HG03457 (cell line): ENCODE results near the gene RAB3IL1.
"Not testable (repeated sequence)": the region's sequence is repeated elsewhere in the genome, so short reads cannot be mapped to it uniquely, and the experiment has no call there.

Experiments used
- ATAC-seq: cut with Tn5 transposase; IDR thresholded peaks from one replicate; pipeline ENCODE4 v1.9.1; 2021; ENCODE audit warnings: moderate number of reproducible peaks; ENCODE audit not compliant: unreplicated experiment

RAB3IL1 gene

GRCh38 chr11:61953632-61954031 is 36.3 kb upstream of the RAB3IL1 start:
- ATAC-seq: not testable (repeated sequence)

DNA sequence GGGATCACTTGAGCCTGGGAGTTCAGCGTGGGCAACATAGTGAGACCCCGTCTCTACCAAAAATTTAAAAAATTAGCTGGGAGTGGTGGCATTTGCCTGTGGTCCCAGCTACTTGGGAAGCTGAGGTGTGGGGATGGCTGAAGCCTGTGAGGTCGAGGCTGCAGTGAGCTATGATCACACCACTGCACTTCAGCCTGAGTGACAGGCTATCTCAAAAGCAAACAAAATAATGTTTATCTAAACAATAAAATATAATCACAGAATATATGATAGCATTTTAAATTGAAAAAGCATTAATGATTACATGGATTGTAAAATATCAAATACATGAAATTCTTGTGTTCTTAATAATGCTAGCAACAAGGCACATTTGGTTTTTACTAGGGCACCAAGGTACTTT is 35.5 kb upstream of the RAB3IL1 start:
- ATAC-seq: no peak

DNA sequence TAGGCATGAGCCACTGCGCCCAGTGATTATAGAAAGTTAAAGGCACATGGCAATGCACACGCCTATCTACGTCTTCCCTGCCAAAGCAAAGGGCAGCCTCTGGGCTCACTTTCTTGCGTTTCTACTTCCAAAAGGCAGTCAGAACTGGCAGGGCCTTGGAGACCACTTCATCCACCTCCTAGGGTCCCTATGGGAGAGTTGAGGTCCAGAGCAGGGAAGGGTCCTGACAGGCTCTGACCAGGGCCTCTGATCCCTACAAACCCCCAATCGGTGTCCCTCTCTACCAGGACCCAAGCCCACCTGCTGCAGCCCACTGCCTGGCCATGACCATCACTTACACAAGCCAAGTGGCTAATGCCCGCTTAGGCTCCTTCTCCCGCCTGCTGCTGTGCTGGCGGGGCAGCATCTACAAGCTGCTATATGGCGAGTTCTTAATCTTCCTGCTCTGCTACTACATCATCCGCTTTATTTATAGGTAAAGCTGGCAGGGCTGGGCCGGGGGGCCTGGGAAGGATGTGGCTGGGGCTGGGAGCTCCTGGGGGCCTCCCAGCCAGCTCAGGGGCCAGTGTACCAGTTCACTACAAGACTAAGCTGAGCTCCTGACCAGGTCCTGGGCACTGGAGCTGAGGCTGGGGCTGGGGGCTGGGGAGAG is 34.2 kb upstream of the RAB3IL1 start:
- ATAC-seq: no peak

GRCh38 chr11:61950035-61950547 is 32.7 kb upstream of the RAB3IL1 start, which contains the start of gene BEST1:
Gene BEST1, plus strand, starts transcription at chr11:61950351. Its CDS starts 1,456 bp downstream, at chr11:61951807.
- ATAC-seq: no peak

- no peak for ATAC-seq
These were observed 32.0 kb upstream of the RAB3IL1 start for GRCh38 chr11:61949169-61950034.

DNA sequence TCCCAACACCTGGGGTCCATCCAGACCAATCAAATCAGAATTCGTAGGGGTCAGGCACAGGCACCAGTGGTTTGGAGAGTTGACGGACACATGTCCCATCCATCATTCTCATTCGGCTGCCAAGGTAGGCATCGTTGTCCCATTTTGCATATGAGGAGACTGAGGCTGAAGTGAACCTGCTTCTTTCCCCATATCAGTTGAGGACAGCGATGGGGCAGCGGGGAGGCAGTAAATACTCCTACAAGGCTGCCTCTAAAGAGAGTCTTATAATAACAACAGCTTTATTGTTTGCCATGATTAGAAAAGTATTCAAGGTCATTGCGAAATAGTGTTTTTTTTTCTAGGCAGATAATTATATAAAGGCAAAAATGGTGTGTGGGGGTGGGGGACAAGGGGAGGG is 31.1 kb upstream of the RAB3IL1 start:
- ATAC-seq: no peak

DNA sequence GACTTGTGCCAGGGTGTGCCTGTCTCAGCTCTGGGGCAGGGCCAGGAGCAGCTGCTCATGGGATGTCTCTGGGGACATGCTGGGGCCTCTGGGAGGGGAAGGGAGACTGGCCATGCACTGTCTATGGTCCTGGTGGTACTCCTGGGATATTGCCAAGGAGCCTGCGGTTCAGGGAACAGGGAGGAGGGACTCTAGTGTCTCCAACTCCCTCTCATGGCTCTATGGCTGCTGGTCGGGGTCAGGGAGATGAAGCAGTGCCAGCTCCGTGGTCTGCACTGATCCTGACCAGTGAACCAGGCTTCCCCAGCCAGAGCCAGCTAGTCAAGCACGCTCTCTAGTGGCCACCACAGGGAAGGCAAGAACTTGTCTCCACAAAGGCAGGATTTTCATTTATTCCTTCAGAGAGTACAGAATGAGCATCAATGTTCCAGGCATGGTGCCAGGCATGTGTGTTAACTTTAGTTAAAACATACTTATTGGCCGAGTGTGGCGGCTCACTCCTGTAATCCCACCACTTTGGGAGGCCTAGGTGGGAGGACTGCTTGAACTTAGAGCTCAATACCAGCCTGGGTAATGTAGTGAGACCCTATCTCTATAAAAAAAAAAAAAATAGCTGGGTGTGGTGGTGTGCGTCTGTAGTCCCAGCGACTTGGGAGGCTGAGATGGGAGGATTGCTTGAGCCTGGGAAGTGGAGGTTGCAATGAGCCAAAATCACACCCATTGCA is 30.3 kb upstream of the RAB3IL1 start:
- ATAC-seq: no peak

DNA sequence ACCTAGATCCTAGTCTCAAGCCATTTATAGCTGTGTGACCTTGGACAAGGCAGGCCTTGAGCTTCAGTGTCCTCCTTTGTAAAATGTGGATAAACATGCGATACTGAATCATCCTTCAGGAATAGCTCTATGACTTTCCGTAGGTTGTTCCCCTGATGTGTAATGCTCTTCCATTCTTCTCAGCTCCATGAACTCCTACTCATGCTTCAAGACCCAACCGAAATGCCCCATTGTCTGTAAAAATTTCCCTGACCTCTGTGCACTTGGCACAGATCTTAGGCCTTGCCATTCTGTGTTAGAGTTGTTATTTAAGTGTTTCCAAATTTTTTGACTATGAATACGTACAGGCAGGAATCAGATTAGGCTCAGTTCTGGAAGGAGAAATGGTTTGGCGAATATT is 29.5 kb upstream of the RAB3IL1 start:
- no peak for ATAC-seq

GRCh38 chr11:61945191-61945590 is 27.8 kb upstream of the RAB3IL1 start:
- no peak for ATAC-seq

DNA sequence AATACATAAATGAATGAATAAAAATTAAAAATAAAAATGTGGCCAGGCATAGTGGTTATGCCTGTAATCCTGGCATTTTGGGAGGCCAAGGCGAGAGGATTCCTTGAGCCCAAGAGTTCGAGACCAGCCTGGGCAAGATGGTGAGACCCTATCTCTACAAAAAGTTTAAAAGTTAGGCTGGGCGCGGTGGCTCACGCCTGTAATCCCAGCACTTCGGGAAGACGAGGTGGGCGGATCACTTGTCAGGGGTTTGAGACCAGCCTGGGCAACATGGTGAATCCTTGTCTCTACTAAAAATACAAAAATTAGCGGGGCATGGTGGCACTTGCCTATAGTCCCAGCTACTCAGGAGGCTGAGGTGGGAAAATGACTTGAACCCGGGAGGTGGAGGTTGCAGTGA is 23.1 kb upstream of the RAB3IL1 start:
- ATAC-seq: no peak

- no peak for ATAC-seq
These were observed 18.5 kb upstream of the RAB3IL1 start for GRCh38 chr11:61935861-61936260.

DNA sequence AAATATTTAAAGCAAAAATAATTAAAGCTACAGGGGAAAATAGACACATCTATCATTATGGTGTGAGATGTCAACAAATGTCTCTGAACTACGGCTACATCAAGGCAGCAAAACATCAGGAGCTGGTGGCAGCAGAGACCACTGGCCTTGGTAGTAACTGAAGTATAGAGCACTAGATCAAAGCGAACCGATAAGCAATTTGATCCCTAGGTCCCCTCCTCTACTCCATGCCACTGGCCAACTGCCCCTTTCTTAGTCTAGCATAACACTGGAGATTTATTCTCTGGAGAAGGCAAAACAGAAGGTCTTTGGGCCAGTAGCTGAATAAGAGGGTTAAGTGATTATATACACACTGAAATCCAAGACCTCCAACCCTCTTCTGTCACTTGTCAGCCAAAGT is 13.6 kb upstream of the RAB3IL1 start:
- ATAC-seq: no peak

DNA sequence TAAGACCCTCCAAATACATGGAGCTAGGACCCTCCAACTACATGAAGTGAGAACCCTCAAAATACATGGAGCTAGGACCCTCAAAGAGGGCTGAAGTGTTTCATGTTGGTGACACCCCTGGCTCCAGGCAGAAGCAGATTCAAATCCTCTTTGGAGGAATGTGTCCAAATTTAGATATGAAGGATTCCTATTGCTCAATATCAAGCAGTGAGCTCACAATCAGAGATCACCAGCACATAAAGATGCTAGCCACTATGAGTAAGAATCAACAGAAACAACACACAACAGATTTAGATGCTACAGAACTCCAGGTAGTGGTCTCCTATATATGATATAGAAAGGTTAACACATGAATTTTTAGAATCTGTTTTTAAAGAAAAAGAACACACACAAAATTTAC is 11.2 kb upstream of the RAB3IL1 start:
- no peak for ATAC-seq

DNA sequence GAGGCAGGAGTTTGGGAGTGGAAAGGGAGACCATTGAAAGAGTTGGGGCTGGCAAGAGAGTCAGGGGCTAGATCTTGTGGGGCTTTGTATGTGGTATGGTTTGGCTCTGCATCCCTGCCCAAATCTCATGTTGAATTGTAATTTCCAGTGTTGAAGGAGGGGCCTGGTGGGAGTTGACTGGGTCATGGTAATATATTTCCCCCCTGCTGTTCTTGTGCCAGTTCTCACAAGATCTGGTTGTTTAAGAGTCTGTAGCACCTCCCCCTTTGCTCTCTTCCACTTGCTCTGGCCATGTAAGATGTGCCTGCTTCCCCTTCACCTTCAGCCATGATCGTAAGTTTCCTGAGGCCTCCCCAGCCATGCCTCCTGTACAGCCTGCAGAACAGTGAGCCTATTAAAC is 10.1 kb upstream of the RAB3IL1 start:
- no peak for ATAC-seq

- ATAC-seq: no peak
These were observed 8.9 kb upstream of the RAB3IL1 start for GRCh38 chr11:61926235-61926634.

- ATAC-seq: no peak
These were observed 8.4 kb upstream of the RAB3IL1 start for GRCh38 chr11:61925736-61926135.

GRCh38 chr11:61924064-61924455 is 6.7 kb upstream of the RAB3IL1 start:
- no peak for ATAC-seq

DNA sequence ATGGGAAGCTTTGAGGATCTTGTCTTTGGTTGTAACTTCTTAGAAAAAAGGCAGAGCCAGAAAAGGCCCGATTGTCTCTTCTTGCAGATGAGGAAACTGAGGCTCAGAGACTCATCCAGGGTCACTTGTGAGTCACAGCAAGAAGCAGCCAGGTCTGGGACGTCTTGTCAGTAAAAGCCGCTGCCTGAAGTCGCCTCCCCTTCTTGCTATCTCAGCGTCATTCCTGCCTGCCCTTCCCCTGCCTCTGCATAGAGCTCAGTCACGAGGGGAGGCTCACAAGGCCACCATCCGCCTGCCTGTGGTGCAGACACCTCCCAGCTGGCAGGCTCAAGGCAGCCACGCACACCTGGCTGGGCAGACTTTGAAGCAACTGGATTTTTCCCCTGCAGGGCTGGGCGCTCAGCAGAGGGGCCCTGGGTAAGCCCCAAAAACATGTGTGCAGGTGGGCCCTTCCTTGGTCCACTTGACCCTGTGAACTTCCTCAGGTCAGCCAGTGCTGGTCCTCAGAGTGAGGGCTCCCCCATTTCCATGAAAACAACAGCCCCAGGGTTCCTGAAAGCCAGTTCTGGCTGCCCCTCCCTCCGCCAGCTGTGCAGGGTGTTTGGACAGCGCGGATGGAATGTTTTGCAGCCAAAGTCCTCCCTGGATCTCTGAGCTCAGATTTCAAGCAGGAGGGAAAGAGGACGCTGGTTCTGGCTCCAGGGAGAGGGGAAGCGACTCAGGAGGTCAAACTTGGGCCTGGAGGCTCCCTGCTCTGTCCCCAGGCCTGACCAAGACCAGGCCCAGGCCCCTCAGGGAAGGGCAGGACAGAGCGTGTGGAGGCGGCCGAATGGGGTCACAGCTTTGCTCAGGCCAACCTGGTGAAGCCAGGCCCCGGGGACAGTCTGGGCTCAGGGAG is 6.0 kb upstream of the RAB3IL1 start:
- ATAC-seq: no peak

- ATAC-seq: no peak
These were observed 5.2 kb upstream of the RAB3IL1 start for GRCh38 chr11:61922539-61922938.

- no peak for ATAC-seq
These were observed 4.1 kb upstream of the RAB3IL1 start for GRCh38 chr11:61921446-61921845.
